Spleen (tissue), 11 donors: ENCODE measurements around the gene ROBO1. TPM values are rescaled to one million over a fixed set of nuclear protein-coding genes. Genes with fewer than 3 reads are reported as not detected.

Experiments
- DNase-seq: peaks from one replicate; pipeline ENCODE4 v3.0.0-alpha.2; 2020
- H3K27ac ChIP-seq, 8 donors: fragments of 200-600 bp; sonication (generic) in 7 of 8; 1 replicate in 4 of 8; 2 replicates in 4 of 8; pipeline versions ENCODE4 v1.5.0 to v1.8.0; 2016 to 2021; ENCODE audit warnings: inconsistent platforms in 4 of 8, mild to moderate bottlenecking in 4 of 8, moderate library complexity in 1 of 8
- H3K27me3 ChIP-seq, 7 donors: fragments of 200-600 bp; sonication (generic) in 6 of 7; replicated peaks in 1 of 7; 1 replicate in 4 of 7; 2 replicates in 3 of 7; pipeline versions ENCODE4 v1.5.0 to v1.8.0; 2016 to 2021; ENCODE audit warnings: inconsistent platforms in 3 of 7, mild to moderate bottlenecking in 1 of 7
- H3K36me3 ChIP-seq, 6 donors: fragments of 200-600 bp; sonication (generic) in 5 of 6; 1 replicate in 4 of 6; 2 replicates in 2 of 6; pipeline versions ENCODE4 v1.5.0 to v1.8.0; 2016 to 2021; ENCODE audit warnings: inconsistent platforms in 2 of 6
- H3K4me1 ChIP-seq, 6 donors: fragments of 200-600 bp; sonication (generic) in 5 of 6; 1 replicate in 3 of 6; 2 replicates in 3 of 6; pipeline versions ENCODE4 v1.5.0 to v1.8.0; 2016 to 2021; ENCODE audit warnings: inconsistent platforms in 3 of 6
- H3K4me3 ChIP-seq, 8 donors: fragments of 200-600 bp; sonication (generic) in 7 of 8; 1 replicate in 4 of 8; 2 replicates in 4 of 8; pipeline versions ENCODE4 v1.5.0 to v1.8.0; 2016 to 2021; ENCODE audit warnings: inconsistent platforms in 4 of 8, mild to moderate bottlenecking in 4 of 8, moderate library complexity in 2 of 8
- H3K9me3 ChIP-seq, 8 donors: fragments of 200-600 bp; sonication (generic) in 7 of 8; 1 replicate in 4 of 8; 2 replicates in 4 of 8; pipeline versions ENCODE4 v1.5.0 to v1.8.0; 2016 to 2021; ENCODE audit warnings: inconsistent platforms in 4 of 8
- CTCF ChIP-seq, 11 experiments: fragments of 200-600 bp in 7 of 11; fragments of 450-650 bp in 4 of 11; sonication (generic) in 4 of 11; IDR thresholded peaks in 8 of 11; conservative IDR thresholded peaks in 3 of 11; 1 replicate in 7 of 11; 2 replicates in 4 of 11; pipeline versions ENCODE4 v1.4.0 to v1.8.0; 2016 to 2021; ENCODE audit warnings: antibody characterized with exemption in 11 of 11, inconsistent platforms in 4 of 11, mild to moderate bottlenecking in 1 of 11
- POLR2A ChIP-seq, 3 donors: fragments of 450-650 bp; IDR thresholded peaks; one replicate each; pipeline ENCODE4 v1.5.1; 2017; ENCODE audit warnings: antibody characterized with exemption in 3 of 3, mild to moderate bottlenecking in 1 of 3
- POLR2AphosphoS5 ChIP-seq, 3 donors: sonication (generic); formaldehyde crosslinking; IDR thresholded peaks; one replicate each; pipeline ENCODE4 v1.5.1; 2017; ENCODE audit warnings: antibody characterized with exemption in 3 of 3
- WGBS, 5 donors: extraction: QIAGEN DNeasy Blood & Tissue Kit in 3 of 5; methylation state at CpG; one replicate each; pipeline versions ENCODE4 v1.1.5 to v1.1.7; 2013 to 2018; 5-methylcytosine and 5-hydroxymethylcytosine counted together
- intact Hi-C: fragments of 100-400 bp; cut with DNase I; formaldehyde crosslinking; loops from one replicate; pipeline ENCODE4 v1.15.0; 2023; ENCODE audit warnings: low total_unique reads
- polyA plus RNA-seq, 3 donors: library from polyadenylated mRNA; stranded (reverse); fragments of 200-250 nt; gene quantifications; one replicate each; pipeline ENCODE4 v1.2.1, GENCODE V29; 2013
- total RNA-seq, 7 donors: library from RNA; depleted of rRNA in 3 of 7; stranded (reverse); fragments of >200 nt in 3 of 7; fragmentation: NEBNext Ultra II Directional in 4 of 7; extraction: Animal tissue kit (Norgen Biotek cat#: 25700) in 4 of 7; gene quantifications; one replicate each; pipeline versions ENCODE4 v1.1.0 to v1.2.1, GENCODE V29; 2016 to 2021
- donor health status: healthy with polysubstance abuse.
- donor health status: DM: no; HTN: no; CAD: no; lungs with moderate emphysema.
- donor health status: DM: no; HTN: no; CAD: no.
- donor health status: Bipolar disorder and iron deficiency.
- donor health status: healthy.
- donor health status: DM: no; HTN: no; CAD: no.
- donor health status: DM: yes; HTN: yes; CAD: no.

The ROBO1 gene
- total and polyA plus RNA-seq, 10 donors: 3.4 to 37.3 (median 26.0) TPM

- TF ChIP-seq POLR2AphosphoS5 (IDR thresholded peaks at IDR 0.05) (no peak), POLR2A (IDR thresholded peaks at IDR 0.05) (no peak), CTCF (IDR thresholded peaks at IDR 0.05 in 8 of 11, conservative IDR thresholded peaks at IDR 0.05 in 3 of 11) (no peak)
- no peaks in the 10 kb centered on the region for H3K27me3 ChIP-seq
Measured at GRCh38 chr3:78847203-78847602, 920.6 kb downstream of the ROBO1 start.

GRCh38 chr3:78846718-78847117 is 921.1 kb downstream of the ROBO1 start:
- no peaks in the 10 kb centered on the region for H3K9me3 ChIP-seq
- TF ChIP-seq CTCF (IDR thresholded peaks at IDR 0.05 in 8 of 11, conservative IDR thresholded peaks at IDR 0.05 in 3 of 11) (no peak), POLR2A (IDR thresholded peaks at IDR 0.05) (no peak), POLR2AphosphoS5 (IDR thresholded peaks at IDR 0.05) (no peak)
- 27 to 59% (median 41%) methylated on average over 3 of the region's 3 CpGs for WGBS, 5 donors
- no peaks in the 10 kb centered on the region for H3K4me1 ChIP-seq
- intact Hi-C loops: no loop called here
- H3K27ac ChIP-seq: no peak overlapping the region
- DNase-seq: no peak
- H3K4me3 ChIP-seq: no peak overlapping the region
- no peaks in the 10 kb centered on the region for H3K36me3 ChIP-seq
- H3K27me3 ChIP-seq: no peaks in the 10 kb centered on the region

More at GRCh38 chr3:78847203-78847602, 920.6 kb downstream of the ROBO1 start:
- Histone ChIP-seq H3K9me3 (no peaks in the 10 kb centered on the region), H3K4me3 (no peak overlapping the region), H3K4me1 (no peaks in the 10 kb centered on the region), H3K27ac (no peak overlapping the region), H3K36me3 (no peaks in the 10 kb centered on the region)
- DNase-seq: no peak
- WGBS, 5 donors: 65 to 82% (median 73%) methylated on average over 4 of the region's 4 CpGs
- intact Hi-C loops: no loop called here

- Histone ChIP-seq H3K27ac (no peak overlapping the region), H3K4me1 (no peaks in the 10 kb centered on the region), H3K36me3 (no peaks in the 10 kb centered on the region), H3K9me3 (no peaks in the 10 kb centered on the region), H3K27me3 (no peaks in the 10 kb centered on the region), H3K4me3 (no peak overlapping the region)
- 37 to 58% (median 53%) methylated on average over 3 of the region's 3 CpGs for WGBS, 5 donors
- TF ChIP-seq POLR2A (IDR thresholded peaks at IDR 0.05): no peak
- intact Hi-C loops: no loop called here
- no peak for DNase-seq
Measured at GRCh38 chr3:78845605-78846004, 922.2 kb downstream of the ROBO1 start.

- Histone ChIP-seq H3K36me3 (no peaks in the 10 kb centered on the region), H3K4me1 (no peaks in the 10 kb centered on the region), H3K27me3 (no peaks in the 10 kb centered on the region), H3K27ac (no peak overlapping the region), H3K4me3 (no peak overlapping the region), H3K9me3 (no peaks in the 10 kb centered on the region)
- intact Hi-C loops: no loop called here
- WGBS, 5 donors: 79 to 93% (median 84%) methylated on average over 4 of the region's 4 CpGs
- TF ChIP-seq POLR2AphosphoS5 (IDR thresholded peaks at IDR 0.05) (no peak), POLR2A (IDR thresholded peaks at IDR 0.05) (no peak), CTCF (IDR thresholded peaks at IDR 0.05 in 8 of 11, conservative IDR thresholded peaks at IDR 0.05 in 3 of 11) (no peak)
- no peak for DNase-seq
Measured at GRCh38 chr3:78844307-78844706, 923.5 kb downstream of the ROBO1 start.

- peaks cover 0 to 4% (median 0%) of the 10 kb centered on the region in 8 donors for H3K9me3 ChIP-seq
- 31 to 61% (median 44%) methylated on average over 3 of the region's 3 CpGs for WGBS, 5 donors
- TF ChIP-seq CTCF (IDR thresholded peaks at IDR 0.05 in 8 of 11, conservative IDR thresholded peaks at IDR 0.05 in 3 of 11): no peak
- no peak for TF ChIP-seq POLR2AphosphoS5 (IDR thresholded peaks at IDR 0.05)
- TF ChIP-seq POLR2A (IDR thresholded peaks at IDR 0.05): no peak
Measured at GRCh38 chr3:78839693-78840092, 928.1 kb downstream of the ROBO1 start.

More at GRCh38 chr3:78839693-78840092, 928.1 kb downstream of the ROBO1 start:
- Histone ChIP-seq H3K36me3 (no peaks in the 10 kb centered on the region), H3K4me3 (no peak overlapping the region), H3K27ac (no peak overlapping the region), H3K27me3 (no peaks in the 10 kb centered on the region), H3K4me1 (no peaks in the 10 kb centered on the region)
- DNase-seq: no peak
- intact Hi-C loops: no loop called here
